Adrenal gland (tissue), 5 donors: Measurements from ENCODE around the gene ZNF8.

Source experiments
- CTCF ChIP-seq, 6 experiments: fragments of 450-650 bp in 4 of 6; fragments of 200-600 bp in 2 of 6; sonication (generic) in 1 of 6; IDR thresholded peaks; 1 replicate in 5 of 6; 2 replicates in 1 of 6; pipeline versions ENCODE4 v1.5.1 to v1.8.0; 2016 to 2021; ENCODE audit warnings: antibody characterized with exemption in 6 of 6, mild to moderate bottlenecking in 2 of 6, moderate library complexity in 1 of 6
- POLR2A ChIP-seq, 2 donors: fragments of 450-650 bp; IDR thresholded peaks; one replicate each; pipeline ENCODE4 v1.6.1; 2017; ENCODE audit warnings: antibody characterized with exemption in 2 of 2, mild to moderate bottlenecking in 2 of 2, moderate library complexity in 1 of 2
- donor health status: DM: no; HTN: no; CAD: no.

GRCh38 chr19:58338336-58338735, 59.6 kb downstream of the ZNF8 start:
- TF ChIP-seq POLR2A (IDR thresholded peaks at IDR 0.05), result no peak
- no peak for TF ChIP-seq CTCF (IDR thresholded peaks at IDR 0.05)
